B cell (primary cell): ENCODE data around the gene NBEAL2. TPM values are rescaled to one million over a fixed set of nuclear protein-coding genes. Genes with fewer than 3 reads are reported as not detected.
A peak's percentile ranks its signal among the peaks of the same experiment; 100 is the strongest.

Experiments
- ATAC-seq: fragments of 200-7000 bp; cut with Tn5 transposase; one replicate; pipeline ENCODE4 v1.10.0; 2021; ENCODE audit warnings: low read depth, mild to moderate bottlenecking, moderate number of reproducible peaks, moderate library complexity
- CTCF ChIA-PET: fragments of 350-600 bp; sonication (Branson Sonifier 250); formaldehyde crosslinking; loops from one replicate; lab custom pipeline; 2021; ENCODE audit warnings: antibody characterized with exemption, inconsistent platforms; lab: Charles Lee
- POLR2A ChIA-PET: fragments of 350-600 bp; sonication (Branson Sonifier 250); formaldehyde crosslinking; loops from one replicate; lab custom pipeline; 2021; ENCODE audit warnings: antibody characterized with exemption; lab: Charles Lee
- DNase-seq: peaks from one replicate; pipeline ENCODE4 v3.0.0; 2013
- H2AFZ ChIP-seq: 2 replicates; pipeline ENCODE4 v1.6.1; 2012; ENCODE audit warnings: mild to moderate bottlenecking, low read depth, low read length; ENCODE audit not compliant: insufficient read depth, poor library complexity, severe bottlenecking
- H3K27ac ChIP-seq, 2 donors: 1 replicate in 1 of 2; 2 replicates in 1 of 2; pipeline ENCODE4 v1.5.1; 2012 to 2013; ENCODE audit warnings: low read length in 2 of 2, mild to moderate bottlenecking in 2 of 2, moderate library complexity in 1 of 2
- H3K27me3 ChIP-seq, 4 experiments: fragments of 200-600 bp in 1 of 4; sonication (generic) in 1 of 4; replicated peaks in 1 of 4; 1 replicate in 2 of 4; 2 replicates in 2 of 4; pipeline versions ENCODE4 v1.6.1 to v1.7.0; 2013 to 2016; ENCODE audit warnings: low read length in 3 of 4, mild to moderate bottlenecking in 2 of 4, mixed read lengths in 1 of 4, moderate library complexity in 1 of 4; ENCODE audit not compliant: insufficient read depth in 4 of 4, control insufficient read depth in 3 of 4; ENCODE audit errors: control extremely low read depth in 1 of 4
- H3K36me3 ChIP-seq, 2 experiments: replicated peaks in 1 of 2; 1 replicate in 1 of 2; 2 replicates in 1 of 2; pipeline versions ENCODE4 v1.6.1 to v1.7.1; 2013; ENCODE audit warnings: low read length in 1 of 2; ENCODE audit not compliant: insufficient read depth in 2 of 2, control insufficient read depth in 1 of 2; ENCODE audit errors: control extremely low read depth in 1 of 2, extremely low read depth in 1 of 2
- H3K4me1 ChIP-seq, 2 donors: fragments of 200-600 bp in 1 of 2; sonication (generic) in 1 of 2; 1 replicate in 1 of 2; 2 replicates in 1 of 2; pipeline versions ENCODE4 v1.5.1 to v1.6.1; 2013 to 2017; ENCODE audit warnings: low read length in 2 of 2; ENCODE audit not compliant: control insufficient read depth in 2 of 2, insufficient read depth in 2 of 2
- H3K4me2 ChIP-seq: replicated peaks from 2 replicates; pipeline ENCODE3; 2012; ENCODE audit warnings: mild to moderate bottlenecking, low read depth, low read length; ENCODE audit not compliant: poor library complexity, severe bottlenecking
- H3K4me3 ChIP-seq, 5 experiments: fragments of 200-600 bp in 1 of 5; sonication (generic) in 1 of 5; 1 replicate in 3 of 5; 2 replicates in 2 of 5; pipeline versions ENCODE4 v1.5.1 to v1.7.0; 2011 to 2016; ENCODE audit warnings: low read length in 4 of 5, mild to moderate bottlenecking in 4 of 5, low read depth in 2 of 5, control low read depth in 1 of 5, moderate library complexity in 1 of 5; ENCODE audit not compliant: insufficient read depth in 1 of 5; ENCODE audit errors: control extremely low read depth in 1 of 5, extremely low read depth in 1 of 5
- H3K79me2 ChIP-seq: fragments of 200-600 bp; sonication (generic); one replicate; pipeline ENCODE4 v1.6.0; 2016; ENCODE audit warnings: low read length; ENCODE audit not compliant: control insufficient read depth, insufficient read depth
- H3K9ac ChIP-seq: fragments of 200-600 bp; sonication (generic); 2 replicates; pipeline ENCODE4 v1.6.1; 2017; ENCODE audit warnings: mild to moderate bottlenecking, low read length, moderate library complexity
- H3K9me3 ChIP-seq, 3 donors: one replicate each; pipeline versions ENCODE4 v1.6.1 to v1.7.1; 2013; ENCODE audit warnings: low read length in 2 of 3; ENCODE audit not compliant: control insufficient read depth in 2 of 3, insufficient read depth in 1 of 3; ENCODE audit errors: control extremely low read depth in 1 of 3
- H4K20me1 ChIP-seq: 2 replicates; pipeline ENCODE4 v1.6.0; 2012; ENCODE audit warnings: mild to moderate bottlenecking, low read length; ENCODE audit not compliant: insufficient read depth, control insufficient read depth, poor library complexity, severe bottlenecking
- H3K27ac Mint-ChIP-seq: one replicate; pipeline ENCODE4 v1.8.0; 2021; ENCODE audit warnings: mixed read lengths
- H3K27me3 Mint-ChIP-seq: one replicate; pipeline ENCODE4 v1.8.0; 2021; ENCODE audit warnings: mixed read lengths
- H3K4me1 Mint-ChIP-seq: one replicate; pipeline ENCODE4 v1.8.0; 2021; ENCODE audit warnings: mixed read lengths
- H3K4me3 Mint-ChIP-seq: one replicate; pipeline ENCODE4 v1.8.0; 2021; ENCODE audit warnings: mixed read lengths
- H3K9me3 Mint-ChIP-seq: one replicate; pipeline ENCODE4 v1.8.0; 2022; ENCODE audit warnings: mixed read lengths; ENCODE audit not compliant: insufficient read depth
- CTCF ChIP-seq: fragments of 200-600 bp; IDR thresholded peaks from one replicate; pipeline ENCODE4 v1.8.0; 2022; ENCODE audit warnings: antibody characterized with exemption, mild to moderate bottlenecking
- EZH2 ChIP-seq: IDR thresholded peaks from 2 replicates; pipeline ENCODE4 v1.6.1; 2012; ENCODE audit warnings: borderline replicate concordance, low read depth, mild to moderate bottlenecking, moderate library complexity, low read length; ENCODE audit not compliant: insufficient read depth, poor library complexity, severe bottlenecking
- WGBS: methylation state at CpG from one replicate; pipeline ENCODE4 v1.1.5; 2013; ENCODE audit warnings: missing lambda C conversion rate; ENCODE audit not compliant: insufficient coverage; 5-methylcytosine and 5-hydroxymethylcytosine counted together
- intact Hi-C: fragments of 100-400 bp; cut with micrococcal nuclease; formaldehyde crosslinking; loops from one replicate; pipeline ENCODE4 v1.10.0; 2022
- polyA plus RNA-seq: library from polyadenylated mRNA; depleted of rRNA; stranded (reverse); fragments of >200 nt; gene quantifications from 2 replicates; pipeline ENCODE4 v1.2.3, GENCODE V29; 2012
- total RNA-seq, 2 donors: library from RNA; stranded (reverse); fragments of 120-200 nt in 1 of 2; gene quantifications; 1 replicate in 1 of 2; 2 replicates in 1 of 2; pipeline versions ENCODE4 v1.2.3 to v1.2.4, GENCODE V29; 2013 to 2022

Gene NBEAL2
- total and polyA plus RNA-seq, 2 donors (not counting 1 experiment from before 2014, with no cell fraction given), result 63.8 to 155 TPM

DNA sequence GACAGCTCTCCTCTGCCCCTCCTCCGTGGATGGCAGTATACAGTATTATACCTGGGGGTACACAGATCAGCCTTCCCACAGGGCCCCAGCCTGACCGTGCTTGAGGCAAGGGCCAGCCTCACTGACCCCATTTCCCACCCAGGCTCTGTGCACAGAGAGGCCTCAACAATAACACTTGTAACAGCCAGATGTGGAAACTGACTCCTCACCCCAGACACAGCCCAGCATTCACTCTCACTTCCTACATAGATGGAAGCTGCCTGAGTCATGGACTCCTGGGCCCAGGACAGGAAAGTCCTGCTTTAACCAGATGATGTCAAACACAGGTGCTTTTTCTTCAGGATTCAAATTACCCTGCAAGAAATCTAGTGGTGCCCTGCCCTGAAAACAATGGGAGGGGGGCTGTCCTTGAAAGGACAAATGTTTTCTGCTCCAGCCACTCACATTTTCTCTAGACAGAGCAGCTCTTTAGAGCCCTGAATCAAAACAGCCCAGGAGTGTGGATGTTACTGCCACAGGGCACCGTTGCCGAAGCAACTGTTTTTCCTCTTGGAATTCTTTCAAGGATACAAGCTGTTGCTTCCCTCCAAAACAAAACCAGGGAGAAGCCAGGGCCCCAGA is 19.3 kb upstream of the NBEAL2 start:
- peaks cover 0 to 29% of the 10 kb centered on the region in 2 experiments for H3K36me3 ChIP-seq
- peaks cover 93% of the 10 kb centered on the region for H3K79me2 ChIP-seq
- peak overlapping the region; percentile 24 for H3K4me2 ChIP-seq
- 73% methylated on average over 3 of the region's 4 CpGs for WGBS
- peak overlapping the region; percentile 92 for H3K27ac Mint-ChIP-seq
- CTCF ChIA-PET, result interaction anchor here (1.3 kb wide), 1 partner anchor 19 kb away, joined by 4 read pairs; no protein-coding TSS in a partner anchor
- H3K27me3 ChIP-seq, result no peaks in the 10 kb centered on the region
- intact Hi-C loops, result no loop called here
- no peak overlapping the region for H3K4me3 ChIP-seq
- no peak overlapping the region for H2AFZ ChIP-seq
- no peak for DNase-seq
- peak overlapping the region; percentile 50 for H3K4me3 Mint-ChIP-seq
- POLR2A ChIA-PET, result interaction anchor here (1.0 to 1.3 kb wide), 3 partner anchors 7 to 33 kb away, joined by 4 read pairs; no protein-coding TSS in a partner anchor
- H3K27me3 Mint-ChIP-seq, result no peaks in the 10 kb centered on the region
- H3K9me3 ChIP-seq, result no peaks in the 10 kb centered on the region
- peaks cover 87% of the 10 kb centered on the region for H4K20me1 ChIP-seq
- H3K4me1 Mint-ChIP-seq, result peaks cover 75% of the 10 kb centered on the region
- no peak for TF ChIP-seq CTCF
- TF ChIP-seq EZH2, result no peak
- H3K27ac ChIP-seq, result peak overlapping the region in 1 of 2 donors; percentile 32
- H3K9me3 Mint-ChIP-seq, result no peaks in the 10 kb centered on the region
- peak; percentile 32 for ATAC-seq
- H3K9ac ChIP-seq, result no peak overlapping the region
- H3K4me1 ChIP-seq, result peaks cover 62 to 67% of the 10 kb centered on the region in 2 donors

DNA sequence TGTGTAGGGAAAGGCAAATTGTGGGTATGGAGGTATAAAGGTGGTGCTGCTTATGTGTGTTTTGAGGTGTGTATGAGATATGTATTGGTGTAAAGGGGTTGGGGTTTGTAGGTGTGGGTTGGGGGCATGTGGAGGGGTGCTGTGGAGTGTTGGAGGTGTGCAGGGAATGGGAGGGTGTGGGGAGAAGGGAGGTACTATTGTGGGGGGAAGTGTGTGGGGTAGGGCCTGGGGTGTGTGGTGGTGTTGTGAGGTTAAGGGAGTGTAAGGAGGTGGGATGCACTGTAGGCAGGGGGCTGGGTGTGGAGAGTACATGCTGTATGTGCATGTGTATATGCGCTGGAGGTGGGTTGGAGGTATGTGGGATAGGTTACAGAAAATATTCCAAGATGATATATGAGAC is 18.6 kb upstream of the NBEAL2 start:
- no peak overlapping the region for H3K9ac ChIP-seq
- H2AFZ ChIP-seq, result no peak overlapping the region
- ATAC-seq, result no peak
- ChIA-PET CTCF (no interaction called here), POLR2A (interaction anchor here (1.3 kb wide), 1 partner anchor 34 kb away, joined by 4 read pairs; no protein-coding TSS in a partner anchor)
- Mint-ChIP-seq H3K27ac (peak overlapping the region; percentile 92), H3K27me3 (no peaks in the 10 kb centered on the region), H3K9me3 (no peaks in the 10 kb centered on the region), H3K4me1 (peaks cover 75% of the 10 kb centered on the region), H3K4me3 (peak overlapping the region; percentile 24)
- no peaks in the 10 kb centered on the region for H3K9me3 ChIP-seq
- H3K36me3 ChIP-seq, result peaks cover 0 to 33% of the 10 kb centered on the region in 2 experiments
- TF ChIP-seq CTCF (no peak), EZH2 (no peak)
- H3K27me3 ChIP-seq, result no peaks in the 10 kb centered on the region
- intact Hi-C loops, result no loop called here
- peak overlapping the region in 1 of 2 donors; percentile 32 for H3K27ac ChIP-seq
- no peak overlapping the region for H3K4me3 ChIP-seq
- no peak for DNase-seq
- no CpG with 5 or more reads among the region's 1 CpG for WGBS
- H3K4me1 ChIP-seq, result peaks cover 62 to 67% of the 10 kb centered on the region in 2 donors
- H3K79me2 ChIP-seq, result peaks cover 93% of the 10 kb centered on the region
- H3K4me2 ChIP-seq, result peak overlapping the region; percentile 24
- peaks cover 87% of the 10 kb centered on the region for H4K20me1 ChIP-seq
